ENCODE measurements around the gene PGM5.
"Not testable (repeated sequence)": the region's sequence is repeated elsewhere in the genome, so short reads cannot be mapped to it uniquely, and the experiment has no call there.

Gene PGM5

DNA sequence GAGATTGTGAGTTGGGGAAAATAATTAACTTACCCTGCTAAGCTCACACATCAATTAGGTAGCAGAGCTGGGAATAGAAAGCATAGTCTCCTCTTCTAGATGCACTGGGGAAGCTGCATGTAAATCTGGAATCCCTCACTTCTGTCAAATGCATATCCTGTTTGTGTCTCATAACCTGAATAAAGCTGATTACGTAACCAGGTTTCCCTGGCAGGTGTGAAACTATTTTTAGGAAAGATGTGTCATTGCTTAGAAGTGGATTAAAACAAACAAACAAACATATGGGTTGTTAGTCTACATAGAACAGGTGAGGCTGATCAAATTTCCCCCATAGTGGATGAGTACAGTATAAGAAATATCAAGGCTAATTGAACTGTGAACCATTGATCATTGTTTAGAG lies 27.5 kb downstream of the PGM5 start:
- not testable (repeated sequence) for FAIRE-seq

DNA sequence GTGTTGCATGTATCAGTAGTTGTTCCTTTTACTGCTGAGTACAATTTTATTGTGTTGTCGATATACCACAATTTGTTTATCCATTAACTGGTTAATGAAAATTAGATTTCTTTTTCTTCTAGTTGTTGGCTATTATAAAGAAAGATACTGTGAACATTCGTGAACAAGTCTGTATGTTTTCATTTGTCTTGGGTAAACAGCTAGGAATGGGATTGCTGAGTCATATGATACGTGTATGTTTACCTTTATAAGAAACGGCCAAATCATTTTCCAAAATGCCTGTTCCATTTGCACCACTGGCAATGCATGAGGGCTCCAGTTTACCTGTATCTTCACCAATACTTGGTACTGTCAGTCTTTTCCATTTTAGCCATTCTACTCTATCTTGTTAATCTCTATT lies 33.1 kb downstream of the PGM5 start:
- not testable (repeated sequence) for FAIRE-seq

DNA sequence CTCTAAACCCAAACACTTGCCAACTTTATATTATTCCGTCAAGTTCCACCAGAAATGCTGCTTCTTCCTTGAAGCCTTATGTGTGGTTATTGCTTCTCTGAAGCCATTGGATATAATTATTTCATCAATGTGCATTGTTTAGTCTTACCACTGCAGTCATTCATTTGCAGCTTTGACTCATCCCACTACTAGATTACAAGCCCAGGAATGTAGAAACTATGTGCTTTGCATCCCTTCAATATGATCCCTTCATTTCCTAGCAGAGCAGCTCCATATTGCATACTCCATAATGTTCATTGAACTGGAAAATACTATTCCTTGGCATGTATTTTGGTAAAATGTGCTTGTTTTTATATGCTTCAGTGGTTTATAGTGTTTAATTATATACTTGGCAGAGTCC lies 34.3 kb downstream of the PGM5 start:
- not testable (repeated sequence) for FAIRE-seq

DNA sequence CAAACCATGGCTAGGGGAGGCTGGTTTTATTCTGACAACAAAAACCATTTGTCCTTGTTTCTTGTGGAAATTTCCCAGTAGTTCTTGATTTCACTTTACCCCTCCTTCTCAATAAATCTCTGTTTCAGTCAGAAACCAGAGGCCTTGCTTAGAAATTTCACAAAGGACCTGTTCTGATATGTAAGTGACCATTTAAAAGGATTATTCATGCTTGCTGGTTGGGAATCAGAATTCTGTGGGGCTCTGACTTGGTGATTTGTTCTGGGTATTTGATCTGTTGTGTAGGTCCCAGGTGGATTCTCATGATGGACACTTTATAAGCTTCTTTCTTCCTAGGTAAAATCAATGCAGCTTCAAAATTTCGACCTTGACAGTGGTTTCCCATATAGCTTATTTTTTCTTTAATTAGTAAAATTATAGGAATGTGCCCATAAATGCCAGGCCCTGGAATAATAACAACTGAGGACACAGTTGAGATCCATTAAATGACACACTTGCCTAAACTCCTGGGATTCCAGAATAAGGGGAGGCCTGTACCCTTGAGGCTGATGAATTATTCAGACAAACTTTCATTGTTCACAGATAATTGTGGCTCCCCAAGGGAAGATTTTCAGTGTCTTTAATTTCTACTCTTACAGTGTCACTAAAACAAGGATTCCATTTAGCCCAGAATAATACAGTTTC lies 40.1 kb downstream of the PGM5 start:
- FAIRE-seq = not testable (repeated sequence)

DNA sequence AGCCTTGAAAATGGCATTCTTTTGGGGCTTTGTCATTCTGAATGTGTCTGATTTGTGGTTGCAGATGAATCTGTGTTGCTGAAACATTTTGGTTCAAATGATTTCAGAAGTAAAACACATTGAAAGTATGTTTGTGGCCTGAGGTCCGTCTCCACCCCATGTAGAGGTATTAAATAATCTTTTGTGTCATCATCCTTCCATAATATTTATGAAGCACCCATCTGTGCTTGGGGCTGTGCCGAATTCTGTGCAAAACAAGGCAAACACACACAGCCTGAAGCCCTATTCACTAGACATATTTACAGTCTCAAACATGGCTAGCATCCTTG lies 40.6 kb downstream of the PGM5 start:
- not testable (repeated sequence) for FAIRE-seq

DNA sequence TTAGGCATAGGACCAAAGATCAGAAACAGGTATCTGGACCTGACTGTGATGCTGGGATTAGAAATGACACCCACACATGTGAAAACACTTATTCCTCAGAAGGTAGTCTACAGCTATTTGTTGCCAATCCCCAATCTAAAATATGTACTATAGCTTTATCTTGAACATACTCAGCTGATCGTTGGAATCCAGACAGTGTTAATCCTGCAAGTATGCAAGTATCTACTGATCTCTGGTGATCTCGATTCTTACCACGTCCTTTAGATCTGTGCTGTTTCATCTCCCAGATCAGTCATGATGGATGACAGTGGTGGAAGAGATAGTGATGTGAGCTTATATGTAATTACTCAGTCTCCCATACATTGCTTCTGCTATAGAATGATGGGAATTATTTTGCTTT lies 41.4 kb downstream of the PGM5 start:
- not testable (repeated sequence) for FAIRE-seq

DNA sequence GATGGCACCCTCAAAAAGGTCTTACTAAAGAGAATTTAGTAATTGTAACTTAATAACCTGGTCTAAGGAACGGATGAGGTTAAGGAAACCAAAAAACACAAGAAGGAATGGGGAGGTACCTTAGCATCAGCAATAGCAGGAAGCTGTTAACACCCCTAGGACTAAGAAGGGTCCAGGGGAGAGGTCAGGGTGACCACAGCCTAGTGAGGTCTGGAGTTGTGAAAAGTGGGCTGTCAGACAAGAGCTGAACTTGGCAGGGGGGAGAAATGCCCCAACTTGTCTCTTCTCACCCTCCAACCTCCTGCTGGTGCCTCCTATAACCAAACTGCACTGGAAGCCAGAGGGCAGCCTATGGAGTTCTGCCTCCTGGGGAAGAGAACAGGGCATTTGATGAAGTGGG lies 41.9 kb downstream of the PGM5 start:
- FAIRE-seq = not testable (repeated sequence)

DNA sequence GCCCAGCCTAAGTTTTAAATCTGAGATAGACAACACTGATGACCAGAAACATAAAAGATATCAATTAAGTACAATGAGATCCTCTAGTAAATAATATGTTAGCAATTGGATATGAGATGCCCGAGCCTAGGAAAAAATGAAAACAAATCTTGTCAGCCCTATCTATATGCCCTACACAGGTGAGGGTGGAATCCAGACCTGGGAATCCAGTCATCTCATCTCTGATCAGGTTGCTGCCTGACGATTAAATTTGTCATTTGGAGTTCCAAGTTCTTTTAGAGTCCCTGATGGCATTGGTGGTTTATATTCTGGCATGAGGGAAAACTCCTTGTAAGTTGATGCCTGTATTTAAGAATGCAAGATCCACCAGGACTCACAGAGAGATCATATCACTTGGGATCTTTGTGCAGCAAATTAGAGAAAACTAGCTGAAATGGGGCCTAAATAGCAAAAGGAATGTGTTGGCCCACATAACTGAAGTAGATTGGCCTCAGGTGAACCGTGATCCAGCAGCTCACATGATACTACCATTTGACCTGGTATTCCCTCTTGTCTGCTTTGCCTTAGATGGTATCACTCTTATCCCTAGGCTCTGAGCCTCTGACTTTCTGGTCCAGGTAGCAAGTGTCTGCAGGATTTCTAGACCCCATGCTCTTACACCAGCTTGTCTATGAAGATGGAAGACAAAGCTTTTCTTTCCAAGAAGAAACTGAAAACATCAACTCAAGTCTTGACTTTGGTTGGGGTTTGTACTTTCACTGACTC lies 48.2 kb downstream of the PGM5 start:
- FAIRE-seq = not testable (repeated sequence)

DNA sequence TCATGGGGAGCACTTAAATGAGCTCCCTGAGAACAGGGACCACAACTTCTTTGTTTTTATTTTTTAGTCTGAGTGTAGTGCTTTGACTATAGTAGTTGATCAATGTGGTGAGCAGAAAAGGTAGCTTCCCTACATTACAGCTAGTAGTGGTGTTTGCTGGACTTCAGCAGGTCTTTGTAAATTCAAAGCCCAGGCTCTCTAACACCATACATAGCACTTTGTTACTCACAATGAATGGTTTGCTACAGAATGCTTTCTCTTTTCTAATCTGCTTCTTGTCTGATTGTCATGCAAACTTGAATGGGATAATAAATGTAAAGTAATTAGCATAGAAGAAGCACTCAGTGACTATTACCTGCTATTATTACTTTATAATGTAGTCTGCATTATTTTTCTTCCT lies 55.5 kb downstream of the PGM5 start:
- not testable (repeated sequence) for FAIRE-seq

DNA sequence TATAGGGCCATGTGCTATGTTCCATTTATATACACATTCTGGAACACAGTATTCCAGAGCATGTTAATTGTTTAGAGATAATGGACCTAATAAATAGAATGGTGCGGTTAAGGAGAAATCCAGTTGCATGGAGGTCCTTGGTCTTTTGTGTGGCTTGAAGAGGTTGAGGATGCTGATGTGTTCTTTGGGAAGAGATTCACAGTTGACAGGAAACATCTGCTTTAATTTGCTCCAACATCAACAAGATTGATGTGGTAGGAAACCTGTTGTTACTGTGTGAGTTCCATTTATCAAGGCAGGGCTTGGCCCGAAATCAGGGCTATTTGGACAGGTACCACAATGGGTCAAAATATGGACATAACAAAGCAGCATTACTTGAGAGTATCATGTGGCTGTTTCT lies 56.3 kb downstream of the PGM5 start:
- FAIRE-seq = not testable (repeated sequence)

DNA sequence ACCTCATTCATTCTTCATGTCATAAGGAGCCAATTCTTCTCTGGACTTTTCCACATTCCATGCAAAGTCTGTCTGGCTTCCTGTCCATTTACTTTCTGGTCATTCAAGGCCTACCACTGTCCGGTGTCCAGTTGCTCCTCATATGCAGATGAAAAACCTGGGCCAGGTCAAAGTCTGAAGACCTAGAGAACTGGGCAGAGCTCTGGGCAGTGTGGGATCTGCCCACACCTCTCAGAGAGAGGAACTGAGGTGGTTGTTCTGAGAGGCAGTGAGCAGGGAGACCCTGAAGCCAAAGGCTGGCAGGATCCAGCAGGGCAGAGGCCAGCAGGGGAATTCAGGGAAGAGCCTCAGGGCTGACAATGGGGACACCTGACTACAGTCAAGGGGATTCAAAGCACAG lies 58.7 kb downstream of the PGM5 start:
- not testable (repeated sequence) for FAIRE-seq

DNA sequence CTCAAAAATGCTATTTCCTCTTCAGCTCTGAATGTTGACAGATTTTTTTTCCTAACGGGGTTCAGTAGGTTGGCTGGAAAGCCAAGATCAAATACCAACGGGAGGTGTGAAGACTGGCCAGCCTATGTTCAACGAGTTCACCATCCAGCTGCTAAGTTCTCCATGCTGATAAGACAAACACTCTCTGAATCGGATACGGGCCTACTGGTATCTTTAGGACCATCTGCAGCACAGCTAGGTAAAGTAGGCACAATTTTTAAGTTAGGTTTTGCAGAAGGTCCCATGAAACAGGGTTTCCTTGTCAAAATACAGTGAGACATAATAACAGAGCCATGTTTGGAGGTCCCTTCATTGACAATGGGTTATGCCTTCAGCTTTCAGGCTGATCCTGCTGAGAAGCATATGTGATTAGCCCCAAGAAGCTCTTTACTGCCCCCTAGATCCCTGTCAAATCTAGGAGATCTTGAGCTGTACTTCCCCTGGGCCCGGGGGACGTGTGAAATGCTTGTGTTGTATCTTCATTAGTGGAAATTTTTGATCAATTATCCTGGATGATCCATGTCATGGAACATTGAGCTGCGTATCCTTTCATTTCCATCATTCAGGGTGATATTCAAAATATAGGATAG lies 60.6 kb downstream of the PGM5 start:
- FAIRE-seq = no peak

DNA sequence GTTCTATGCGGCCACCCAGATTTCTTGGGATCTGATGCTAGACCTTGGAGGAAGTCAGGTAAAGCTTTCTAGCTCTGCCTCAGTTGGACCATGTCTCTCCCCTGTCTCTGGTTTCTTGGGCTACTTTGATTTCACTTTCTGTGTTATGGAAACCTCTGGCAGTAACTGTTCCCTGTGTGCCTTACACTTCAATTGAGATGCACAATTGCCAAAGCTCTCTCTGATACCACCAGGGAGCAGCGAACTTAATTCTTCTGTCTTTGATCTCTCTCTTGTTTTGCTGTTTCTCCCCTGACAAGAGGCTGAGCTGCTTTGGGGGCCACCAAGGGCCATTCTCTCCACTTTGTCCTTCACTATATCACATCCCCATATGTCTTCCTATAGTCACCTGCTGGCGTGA lies 61.4 kb downstream of the PGM5 start:
- no peak for FAIRE-seq

DNA sequence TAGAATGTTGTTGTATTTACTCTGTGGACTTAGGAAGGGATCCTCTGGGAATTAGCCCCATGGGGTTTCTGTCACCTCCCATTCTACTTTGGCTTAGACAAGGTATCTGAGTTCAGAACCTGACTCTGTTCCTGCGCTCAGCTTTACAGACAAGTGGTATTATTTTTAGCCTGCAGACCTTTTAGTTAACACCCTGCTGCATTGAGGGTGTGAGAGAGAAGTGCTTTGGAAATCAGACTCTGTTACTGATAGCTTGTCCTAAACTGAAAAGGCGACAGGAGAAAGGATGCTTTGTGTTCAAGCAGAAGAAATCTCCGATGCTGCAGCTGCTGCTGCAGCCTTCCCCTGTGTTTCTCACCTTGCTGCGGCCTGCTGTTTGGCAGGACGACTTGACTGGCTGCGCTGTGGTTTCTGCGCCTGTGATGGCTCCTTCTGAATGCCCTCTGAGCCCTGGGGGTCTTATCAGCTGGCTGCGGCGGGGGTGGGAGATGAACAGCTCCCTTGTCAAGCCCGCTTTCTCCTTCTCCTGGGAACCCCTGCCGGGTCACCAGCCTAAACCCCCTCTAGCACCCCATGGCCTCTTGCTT lies 61.9 kb downstream of the PGM5 start:
- no peak for FAIRE-seq

DNA sequence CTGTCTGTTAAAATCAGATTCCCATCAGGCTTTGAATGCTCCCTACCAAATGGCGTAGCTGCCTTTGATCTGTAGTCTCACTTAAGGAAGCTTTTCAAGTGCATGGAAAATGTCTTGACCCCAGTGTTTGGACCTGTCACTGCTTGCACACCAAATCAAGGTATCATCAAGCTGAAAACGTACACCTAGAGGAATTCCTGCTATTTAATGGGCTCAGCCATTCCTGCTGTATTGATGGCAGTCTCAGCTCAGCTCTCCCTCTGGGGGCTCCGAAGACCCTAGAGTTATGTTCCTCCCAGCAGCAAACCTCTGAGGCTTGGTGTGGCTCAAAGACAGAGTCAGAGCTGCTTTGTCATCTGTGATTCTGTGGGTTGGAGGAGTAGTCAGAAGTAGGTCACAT lies 63.5 kb downstream of the PGM5 start:
- no peak for FAIRE-seq

DNA sequence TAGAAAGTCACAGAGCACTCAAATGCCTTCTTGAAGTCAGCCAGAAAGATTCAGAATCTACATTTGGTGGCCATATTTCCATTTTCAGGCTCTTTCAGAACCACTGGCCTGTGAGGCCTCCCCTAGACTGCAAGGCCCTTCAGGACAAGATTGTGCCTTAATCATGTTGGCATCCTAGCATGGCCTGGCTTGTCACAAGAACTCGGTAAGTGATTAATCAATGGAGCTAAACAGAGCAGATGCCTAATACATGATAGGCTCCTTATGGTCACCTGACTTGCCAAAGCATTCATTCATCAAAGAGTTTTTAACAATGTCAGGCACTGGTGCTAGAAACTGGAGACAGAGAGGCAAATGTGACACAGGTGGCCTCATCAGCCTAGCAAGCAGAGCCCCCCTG lies 70.3 kb downstream of the PGM5 start:
- FAIRE-seq = no peak

DNA sequence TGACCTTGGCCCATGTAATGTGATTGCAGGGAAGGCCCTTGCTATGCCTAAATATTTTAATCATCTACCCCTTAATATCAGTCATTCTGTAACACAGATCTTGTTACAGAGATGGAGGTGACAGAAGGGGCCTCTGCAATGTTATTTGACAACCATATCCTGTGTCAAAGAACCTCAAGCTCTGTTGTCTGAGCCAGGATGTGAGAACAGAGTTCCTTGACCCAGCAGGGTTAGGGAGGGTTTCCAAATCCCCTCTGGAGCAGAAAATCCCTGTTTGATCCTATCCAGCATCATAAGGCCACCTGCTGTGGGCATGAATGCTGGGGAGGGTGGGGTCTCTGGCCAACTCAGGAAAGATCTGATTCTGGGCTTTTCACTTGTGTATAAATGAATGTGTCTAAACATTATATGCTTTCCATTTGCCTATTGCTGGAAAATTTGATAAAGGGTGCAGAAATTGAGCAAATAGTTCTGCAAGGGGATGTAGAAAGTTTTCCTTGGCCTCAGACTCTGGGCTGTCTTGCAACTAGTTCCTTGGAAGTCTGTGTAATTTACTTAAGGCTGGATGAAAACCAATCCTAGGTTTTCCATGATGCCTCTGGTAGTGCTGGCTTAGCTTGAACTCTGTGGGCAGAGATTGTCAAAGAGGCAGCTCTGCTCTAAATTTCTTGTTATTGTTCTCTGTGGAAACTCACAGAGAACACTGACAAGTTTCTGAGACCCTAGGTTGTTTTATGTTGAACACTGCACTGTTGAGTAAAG lies 71.0 kb downstream of the PGM5 start:
- FAIRE-seq = no peak

DNA sequence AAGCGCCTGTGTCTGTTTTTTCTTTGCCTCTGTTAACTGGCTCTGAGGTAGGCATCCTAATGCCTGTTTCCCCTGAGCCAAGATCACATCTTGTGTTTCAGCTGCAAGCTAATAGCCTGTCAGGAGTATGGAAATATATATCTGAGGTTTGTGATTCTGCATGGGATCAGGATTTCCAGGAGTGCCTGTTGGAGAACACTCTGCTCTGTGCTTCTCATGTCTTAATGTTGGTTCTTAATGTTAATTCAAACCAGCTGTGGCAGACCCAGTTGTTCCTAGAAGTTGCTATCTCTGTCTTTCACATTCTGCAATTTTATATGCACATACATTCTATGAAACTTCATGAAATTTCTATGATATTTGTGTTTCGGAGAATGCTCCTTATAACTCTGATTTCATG lies 72.1 kb downstream of the PGM5 start:
- no peak for FAIRE-seq

DNA sequence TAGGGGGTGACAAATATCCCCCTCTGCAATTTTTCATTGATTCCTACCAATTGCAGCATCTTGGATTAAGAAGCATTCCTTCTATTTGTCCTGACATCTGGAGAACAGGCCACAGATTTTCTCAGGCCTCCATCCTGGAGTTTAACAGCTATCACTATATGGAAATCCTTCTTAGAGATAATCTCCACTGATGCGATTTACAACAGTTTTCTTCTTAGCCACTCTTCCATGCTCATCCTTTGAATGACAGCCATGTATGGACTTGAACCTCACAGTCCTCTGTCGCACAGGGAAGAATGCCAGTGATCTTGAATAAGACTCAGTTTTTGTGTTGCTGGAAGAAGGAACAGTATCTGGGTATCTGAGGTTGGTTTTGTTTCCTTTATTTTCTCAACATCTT lies 73.2 kb downstream of the PGM5 start:
- no peak for FAIRE-seq

DNA sequence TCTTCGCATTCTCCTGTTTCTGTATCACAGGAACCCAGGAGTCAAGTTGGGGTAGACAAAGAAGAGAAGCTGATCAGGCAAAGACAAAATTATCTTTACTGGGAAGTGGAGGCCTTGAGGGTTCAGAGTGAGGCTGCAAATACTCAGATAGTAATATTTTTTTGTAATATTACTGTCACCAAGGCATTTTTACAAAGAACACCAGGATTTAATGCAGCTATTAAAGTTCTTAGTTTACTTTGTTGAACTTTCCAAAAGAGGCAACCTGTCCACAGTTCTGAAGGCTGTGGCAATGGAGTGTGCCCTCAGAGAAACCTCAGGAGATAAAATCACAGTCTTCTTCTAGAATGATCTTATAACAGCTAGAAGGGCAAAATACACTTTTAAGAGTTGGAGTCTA lies 74.9 kb downstream of the PGM5 start:
- FAIRE-seq = no peak

DNA sequence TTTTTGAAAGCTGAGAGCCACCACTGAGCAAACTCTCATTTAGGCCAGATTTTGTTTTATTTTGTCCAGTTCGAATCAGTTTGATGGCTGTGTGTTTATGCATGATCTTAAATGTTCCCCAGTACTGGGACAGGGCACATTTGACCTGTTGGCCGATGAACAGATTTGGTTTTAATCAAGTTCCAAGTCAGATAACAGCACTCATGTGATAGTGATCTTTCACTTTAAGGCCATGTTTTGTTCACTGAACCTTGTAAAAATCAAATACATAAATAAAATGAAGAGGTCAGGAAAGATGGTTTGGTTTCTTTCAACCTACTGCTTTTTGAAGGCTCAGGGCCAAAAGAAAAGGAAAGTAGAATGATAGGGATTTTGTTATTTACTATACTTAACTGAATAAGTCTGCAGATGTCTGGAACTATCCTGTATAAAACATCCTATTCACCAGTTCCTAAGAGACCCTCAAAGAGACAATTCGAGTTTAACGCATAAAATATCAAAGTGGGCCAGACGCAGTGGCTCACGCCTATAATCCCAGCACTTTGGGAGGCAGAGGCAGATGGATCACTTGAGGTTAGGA lies 77.2 kb downstream of the PGM5 start:
- no peak for FAIRE-seq

DNA sequence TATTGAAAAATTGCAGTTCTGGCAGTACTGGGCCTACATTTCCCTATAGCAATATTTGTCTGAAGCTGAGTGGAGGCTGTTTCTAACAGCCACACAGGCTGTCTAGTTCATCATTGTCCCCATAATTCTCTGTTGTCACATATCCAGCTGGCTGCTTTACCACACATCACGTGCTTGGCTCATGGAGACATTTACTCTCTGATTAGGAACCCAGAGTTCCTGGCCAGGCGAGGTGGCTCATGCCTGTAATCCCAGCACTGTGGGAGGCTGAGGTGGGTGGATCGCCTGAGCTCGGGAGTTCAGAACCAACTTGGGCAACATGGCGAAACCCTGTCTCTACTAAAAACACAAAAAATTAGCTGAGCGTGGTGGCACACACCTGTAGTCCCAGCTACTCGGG lies 81.4 kb downstream of the PGM5 start:
- no peak for FAIRE-seq

DNA sequence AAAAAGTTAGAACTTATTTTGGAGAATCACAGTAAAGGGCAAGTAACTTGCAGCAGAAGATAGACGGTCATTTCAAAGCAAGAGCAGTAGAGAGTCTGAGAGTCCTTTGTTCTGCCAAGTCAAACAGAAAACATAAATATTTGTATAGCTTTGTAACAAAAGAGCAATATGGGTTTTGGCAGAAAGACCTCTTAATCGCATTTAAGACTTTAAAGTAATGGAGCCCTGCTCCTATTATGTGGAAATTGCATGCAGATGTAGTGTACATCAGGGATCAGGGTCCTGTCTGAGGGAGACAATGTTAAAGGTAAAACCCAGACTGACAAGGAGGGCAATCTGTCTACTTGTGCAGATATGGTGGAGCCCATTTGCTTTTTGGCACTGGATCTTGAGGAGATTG lies 87.2 kb downstream of the PGM5 start:
- FAIRE-seq = no peak
